Measurements from ENCODE around the gene MYRF.
A peak's percentile ranks its signal among the peaks of the same experiment; 100 is the strongest.

Gene MYRF

DNA sequence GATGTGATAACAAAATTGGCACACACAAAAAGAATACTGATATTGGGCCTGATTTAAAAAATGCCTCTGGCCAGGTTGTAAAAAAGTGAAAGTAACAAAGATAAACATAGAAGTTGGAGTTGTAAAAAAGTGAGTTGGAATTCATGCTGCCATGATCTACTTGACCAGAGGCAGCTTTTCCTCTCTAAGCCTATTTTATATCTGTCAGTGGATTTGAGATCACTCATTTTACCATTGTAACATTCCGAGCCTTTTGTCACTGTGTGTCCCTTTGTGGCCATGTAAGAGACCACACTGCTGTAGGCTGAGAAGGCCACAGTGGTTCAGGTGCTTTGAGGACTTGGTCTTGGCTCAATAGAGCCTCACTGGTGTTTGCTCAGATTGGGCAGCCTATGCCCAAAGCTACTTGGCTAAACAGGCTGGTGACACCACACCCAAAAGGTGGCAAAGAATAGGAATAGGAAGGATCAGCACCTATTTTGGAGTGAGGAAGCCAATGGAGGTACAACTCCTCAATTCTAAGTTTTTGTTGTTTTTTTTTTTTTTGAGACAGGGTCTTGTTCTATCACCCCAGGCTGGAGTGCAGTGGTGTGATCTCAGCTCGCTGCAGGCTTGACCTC is 47.3 kb downstream of the MYRF start:
- no peak for DNase-seq

DNA sequence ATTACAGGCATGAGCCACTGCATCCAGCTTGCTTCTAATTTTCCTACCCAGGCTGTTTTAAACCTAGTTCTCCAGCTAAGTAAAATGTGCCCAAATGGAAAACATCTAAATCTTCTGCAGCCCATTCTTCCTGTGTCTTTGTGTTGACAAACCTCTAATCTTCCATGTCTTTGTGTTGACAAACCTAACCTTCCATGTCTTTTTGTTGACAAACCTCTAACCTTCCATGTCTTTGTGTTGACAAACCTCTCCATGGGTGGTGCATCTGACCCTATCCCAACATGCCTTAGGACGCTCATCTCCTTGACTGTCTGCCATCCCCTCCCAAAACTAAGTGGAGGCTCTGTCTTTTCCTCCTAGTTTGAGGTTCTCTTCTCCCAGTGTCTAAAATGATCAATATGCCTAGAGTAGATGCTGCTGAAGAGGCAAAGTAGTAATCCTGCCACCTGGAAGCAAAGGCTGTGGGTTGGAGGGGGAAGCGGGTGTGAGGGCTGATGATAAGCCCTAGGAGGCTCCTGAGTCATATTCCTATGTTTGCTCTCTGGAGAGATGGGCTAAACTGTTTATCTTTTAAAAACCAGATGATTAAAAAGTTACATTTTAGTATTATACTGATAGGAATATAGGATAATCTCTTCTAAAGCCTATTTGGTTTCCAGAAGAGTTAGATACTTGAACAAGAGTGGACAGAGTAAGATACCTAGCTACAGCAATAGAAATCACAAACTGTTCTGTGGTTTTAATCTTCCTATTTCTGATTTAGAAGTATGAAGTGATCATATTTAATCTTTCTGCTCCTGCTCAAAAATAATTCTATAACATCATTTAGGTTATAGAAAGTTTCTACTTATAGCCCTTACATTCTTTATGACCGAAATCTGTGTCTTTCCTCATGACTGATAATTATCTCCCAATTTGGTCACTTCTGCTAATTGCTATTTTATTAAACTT is 48.2 kb downstream of the MYRF start:
- no peak for DNase-seq

DNA sequence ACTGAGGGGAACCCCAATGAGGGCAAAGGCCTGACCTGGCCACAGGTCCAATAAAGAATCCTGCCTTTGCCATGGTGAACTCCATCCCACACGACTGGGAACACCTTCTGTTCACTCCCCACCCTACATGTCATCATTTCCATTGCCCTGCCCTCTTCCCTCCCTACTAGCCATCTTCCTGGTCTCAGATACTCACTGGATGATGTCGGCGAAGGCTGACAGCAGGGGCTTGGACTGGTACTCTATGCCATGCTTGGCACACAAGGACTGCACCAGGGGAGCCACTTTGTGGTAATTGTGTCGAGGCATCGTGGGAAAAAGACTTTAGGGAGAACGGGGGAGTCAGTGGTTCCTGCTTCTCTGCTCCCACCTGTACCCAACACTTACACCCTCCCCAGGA is 50.2 kb downstream of the MYRF start:
- no peak for DNase-seq

DNA sequence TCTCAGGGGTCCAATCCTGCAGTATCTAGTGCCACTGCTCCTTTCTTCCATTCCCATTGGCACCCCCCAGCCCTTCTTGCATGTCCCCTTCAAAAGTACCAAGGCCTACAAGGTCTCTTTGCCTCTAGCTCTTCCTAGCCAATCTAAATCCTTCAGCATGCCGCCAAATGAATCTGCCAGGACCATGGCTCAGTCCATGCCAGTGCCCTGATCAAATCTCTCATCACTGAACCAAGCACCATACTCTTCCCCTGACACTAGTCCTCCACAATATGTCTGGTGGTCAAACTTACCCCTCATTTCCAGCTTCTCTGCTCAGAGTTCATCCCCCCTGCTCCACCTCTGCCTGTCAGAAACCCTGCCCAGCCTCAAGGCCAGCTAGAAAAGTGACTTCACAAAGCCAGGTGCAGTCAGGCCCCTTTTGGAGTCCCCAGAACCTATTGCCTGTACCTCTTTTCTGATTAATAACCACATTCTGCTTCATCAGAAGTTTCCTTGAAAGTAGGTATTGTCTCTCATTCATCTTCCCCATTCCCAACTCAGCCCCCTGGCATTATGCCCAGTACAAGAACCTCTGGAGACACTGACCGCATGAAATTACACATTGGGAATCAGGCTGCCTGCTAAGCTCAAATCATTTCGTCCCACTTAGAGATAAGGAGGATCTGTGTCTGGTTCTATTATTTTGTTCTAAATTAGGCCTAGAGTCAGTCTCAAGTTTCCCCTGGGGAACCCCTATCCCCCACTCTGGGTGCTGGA is 51.6 kb downstream of the MYRF start:
- DNase-seq = no peak

DNA sequence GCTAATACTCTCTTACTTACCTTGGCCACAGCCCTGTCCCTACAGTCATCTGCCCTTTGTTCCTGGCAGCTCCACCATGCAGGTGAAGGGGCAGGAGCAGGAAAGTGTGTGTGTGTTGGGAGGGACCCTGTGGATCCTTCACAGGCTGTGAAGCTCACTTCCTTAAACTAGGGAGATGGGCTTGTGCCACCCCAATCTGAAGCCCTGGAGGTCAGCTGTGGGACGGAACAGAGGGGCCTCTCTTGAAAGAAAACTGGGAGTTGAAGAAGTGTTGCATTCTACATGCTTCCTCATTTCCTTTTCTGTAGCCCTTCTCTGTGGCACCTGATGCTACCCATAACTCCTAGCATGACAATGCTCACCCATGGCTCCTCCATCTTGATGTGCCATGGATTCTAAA is 52.7 kb downstream of the MYRF start:
- no peak for DNase-seq

DNA sequence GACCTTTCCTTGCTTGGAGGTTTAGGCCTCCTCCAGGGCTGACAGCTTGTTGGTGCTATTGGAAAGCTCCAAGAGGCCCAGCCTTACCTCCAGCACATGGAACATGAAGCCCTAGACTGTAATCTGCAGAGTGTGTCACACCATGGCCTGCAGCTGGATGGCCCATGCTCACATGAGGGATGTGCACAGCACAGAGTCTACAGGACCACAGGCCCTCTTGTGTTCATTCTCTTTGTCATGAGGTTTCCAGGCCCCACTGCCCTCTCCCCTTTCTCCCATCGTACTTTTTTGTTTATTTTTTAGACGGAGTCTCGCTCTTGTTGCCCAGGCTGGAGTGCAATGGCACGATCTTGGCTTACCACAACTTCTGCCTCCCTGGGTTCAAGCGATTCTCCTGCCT is 54.3 kb downstream of the MYRF start:
- no peak for DNase-seq

DNA sequence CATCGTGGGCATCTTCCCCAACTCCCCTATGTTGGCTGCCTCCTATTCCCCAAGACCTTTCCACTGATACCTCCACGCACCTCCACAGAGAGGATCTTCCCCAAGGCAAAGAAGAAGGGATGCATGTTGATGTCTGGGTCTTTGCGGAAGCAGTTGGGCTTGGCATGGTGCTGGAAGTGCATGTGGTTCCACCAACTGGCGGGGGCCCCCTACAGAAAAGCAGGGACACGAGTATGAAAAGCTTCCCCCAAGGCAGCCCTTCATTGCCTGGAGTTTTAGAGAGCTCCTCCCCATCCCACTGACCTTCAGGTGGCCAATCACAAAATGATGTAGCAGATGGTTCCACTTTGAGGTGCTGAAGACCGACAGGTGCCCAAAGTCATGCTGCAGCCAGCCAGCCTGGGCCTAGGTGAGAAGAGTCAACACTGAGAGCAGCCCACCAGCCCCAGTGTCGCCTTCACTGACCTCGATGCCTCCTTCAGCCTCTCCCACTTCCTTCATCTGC is 58.3 kb downstream of the MYRF start:
- DNase-seq = no peak

DNA sequence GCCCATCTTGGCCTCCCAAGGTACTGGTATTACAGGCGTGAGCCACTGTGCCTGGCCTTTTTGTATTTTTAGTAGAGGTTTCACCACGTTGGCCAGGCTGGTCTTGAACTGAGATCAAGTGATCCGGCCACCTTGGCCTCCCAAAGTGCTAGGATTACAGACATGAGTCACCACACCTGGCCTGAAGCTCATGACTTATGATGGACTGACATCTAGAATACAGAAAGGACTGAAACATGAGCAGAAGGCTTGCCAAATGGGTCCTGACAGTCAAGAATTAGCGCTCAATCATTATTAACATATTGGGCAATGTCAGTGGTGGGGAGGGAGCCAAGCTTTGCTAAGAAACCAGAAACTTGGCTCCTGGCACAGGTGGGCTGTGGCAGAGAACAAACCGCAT is 59.4 kb downstream of the MYRF start:
- DNase-seq = no peak

DNA sequence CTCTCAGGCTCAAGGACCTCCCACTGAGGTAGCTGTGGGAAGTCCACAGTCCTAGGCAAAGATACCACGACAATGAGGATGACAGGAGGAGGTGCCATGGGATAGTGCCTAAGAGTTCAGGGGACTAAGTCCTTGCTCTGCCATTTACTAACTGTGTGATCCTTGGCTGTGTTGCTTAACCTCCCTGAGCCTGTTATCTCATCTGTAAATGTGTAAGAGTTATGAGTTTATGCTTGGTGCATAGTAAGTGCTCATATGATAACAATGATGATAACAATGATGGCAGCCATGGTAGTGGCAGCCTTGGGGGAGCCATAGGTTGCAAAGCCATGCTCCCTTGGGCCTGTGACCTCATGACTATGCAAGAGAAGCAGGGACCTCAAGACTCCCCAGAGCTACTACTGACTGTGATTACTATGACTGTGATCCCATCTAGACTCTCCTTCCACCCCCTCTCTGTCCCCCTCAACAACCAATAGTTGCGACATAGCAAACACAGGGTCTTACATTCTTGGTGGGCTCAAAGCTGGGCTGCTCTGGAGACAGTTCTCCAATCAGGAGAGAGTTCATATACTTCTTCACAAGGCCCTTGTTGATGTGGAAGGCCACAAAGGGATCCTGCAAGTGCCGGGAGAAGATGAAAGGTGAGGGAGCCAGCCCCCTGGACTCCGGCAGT is 60.4 kb downstream of the MYRF start:
- no peak for DNase-seq

DNA sequence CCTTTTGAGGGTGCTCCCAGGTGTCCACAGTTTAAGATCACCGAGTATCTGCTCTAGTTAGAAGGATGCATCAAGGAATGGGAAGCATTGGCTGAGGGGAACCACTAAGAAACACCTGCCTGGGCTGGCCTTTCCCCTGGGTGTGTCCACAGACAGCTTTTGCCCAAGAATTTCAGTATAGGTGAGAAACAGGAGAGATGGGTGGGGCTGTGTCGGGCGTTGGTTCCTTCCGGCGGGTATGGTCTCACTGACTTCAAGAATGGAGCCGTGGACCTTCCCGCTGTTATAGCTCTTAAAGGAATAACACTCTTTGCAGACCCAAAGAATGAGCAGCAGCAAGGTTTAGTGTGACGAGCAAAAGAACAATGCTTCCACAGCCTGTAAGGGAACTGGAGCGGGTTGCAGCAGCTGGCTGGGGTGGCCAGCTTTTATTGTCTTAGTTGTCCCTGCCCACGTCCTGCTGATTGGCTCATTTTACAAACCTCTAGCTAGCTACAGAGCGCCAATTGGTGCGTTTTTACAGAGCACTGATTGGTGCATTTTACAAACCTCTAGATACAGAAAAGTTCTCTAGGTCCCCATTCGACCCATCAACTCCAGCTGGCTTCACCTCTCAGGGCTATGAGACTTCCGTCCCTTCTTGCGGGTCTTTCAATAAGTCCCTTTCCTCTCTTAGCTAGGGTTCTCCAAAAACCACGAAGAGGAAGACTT is 62.0 kb downstream of the MYRF start:
- DNase-seq = peak; percentile 15 to 31

DNA sequence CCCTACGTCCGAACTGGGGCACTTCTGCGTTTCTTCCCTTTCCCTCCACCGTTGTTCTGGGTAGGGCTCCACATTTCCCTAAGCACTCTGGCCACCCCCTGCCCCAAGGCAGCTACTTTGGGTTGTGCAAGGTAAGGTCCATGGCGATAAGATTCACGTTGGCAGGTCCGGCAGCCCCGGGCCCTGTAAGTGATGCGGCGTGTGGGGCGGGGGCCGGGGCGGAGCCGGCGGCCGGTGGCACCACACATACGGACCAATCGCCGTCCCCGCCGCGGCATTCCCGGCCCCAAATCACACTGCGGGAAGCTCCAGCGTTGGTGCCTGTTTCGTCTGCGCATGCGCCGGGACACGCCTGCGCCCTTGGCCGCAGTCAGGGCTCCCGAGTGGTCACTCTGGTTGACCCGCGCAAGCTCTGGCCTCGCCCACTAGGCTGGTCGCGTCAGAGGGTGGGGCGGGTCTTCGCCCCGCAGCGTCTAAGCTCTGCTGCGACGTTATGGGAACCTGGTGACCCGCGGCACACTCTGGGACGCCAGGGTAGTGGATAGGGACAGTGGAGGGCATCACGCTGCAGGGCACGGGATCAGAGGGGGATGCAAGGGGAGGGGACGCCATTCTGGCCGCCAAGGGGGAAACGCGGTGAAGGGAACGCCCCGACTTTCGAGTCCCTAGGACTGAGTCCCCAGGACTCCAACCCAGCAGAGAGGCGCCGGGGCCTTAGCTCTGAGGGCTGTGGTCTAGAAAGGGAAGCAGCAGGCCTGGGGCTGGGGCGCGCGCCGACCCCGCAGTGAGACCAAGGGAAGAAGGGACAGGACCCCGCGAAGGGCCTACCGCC is 62.7 kb downstream of the MYRF start:
- peak; percentile 45 to 85 for DNase-seq

DNA sequence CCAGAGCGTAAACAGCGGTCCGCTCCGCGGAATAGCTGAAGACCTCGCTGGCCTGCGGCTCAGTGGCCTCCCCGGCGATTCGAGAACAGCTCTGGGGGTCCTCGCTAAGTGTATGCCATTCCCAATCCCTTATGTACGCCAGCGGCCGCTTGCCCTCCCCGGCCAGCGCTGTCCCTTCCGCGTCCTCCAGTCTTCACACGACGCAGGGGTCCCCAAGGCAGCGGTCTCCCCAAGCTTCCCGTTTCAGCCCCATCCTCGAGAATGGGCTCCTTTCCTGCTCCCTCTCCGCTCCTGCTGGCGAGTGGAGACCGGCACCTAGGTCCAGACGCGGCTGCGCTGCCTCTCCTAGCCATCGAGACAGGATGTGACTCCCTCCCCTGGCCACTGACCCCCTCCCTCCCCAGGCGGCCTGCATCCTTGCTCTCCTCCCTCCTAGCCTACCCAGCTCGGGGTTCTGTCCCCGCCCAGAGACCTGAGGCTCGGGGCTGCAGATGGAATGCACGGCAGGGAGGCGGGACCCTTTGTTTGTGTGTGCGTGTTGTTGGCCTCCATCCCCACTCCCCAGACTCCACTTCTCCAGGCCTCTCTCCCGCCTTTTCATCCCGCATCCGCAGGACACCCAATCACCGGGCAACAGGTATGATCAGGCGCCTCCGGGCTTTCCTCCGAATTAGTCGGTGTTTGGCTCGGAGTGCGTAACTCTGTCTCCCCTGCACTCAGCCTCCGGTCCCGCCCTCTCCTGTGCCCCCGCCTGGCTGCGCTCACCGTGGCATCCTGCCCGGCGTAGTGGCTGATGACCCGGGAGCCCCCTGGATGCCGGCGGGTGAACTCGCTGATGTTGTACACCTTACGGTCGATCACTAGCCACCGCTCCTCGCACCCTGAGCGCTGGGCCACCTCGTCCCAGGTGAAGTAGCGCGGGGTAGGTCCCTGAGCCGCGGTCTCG is 63.6 kb downstream of the MYRF start:
- DNase-seq = peak; percentile 51 to 57

DNA sequence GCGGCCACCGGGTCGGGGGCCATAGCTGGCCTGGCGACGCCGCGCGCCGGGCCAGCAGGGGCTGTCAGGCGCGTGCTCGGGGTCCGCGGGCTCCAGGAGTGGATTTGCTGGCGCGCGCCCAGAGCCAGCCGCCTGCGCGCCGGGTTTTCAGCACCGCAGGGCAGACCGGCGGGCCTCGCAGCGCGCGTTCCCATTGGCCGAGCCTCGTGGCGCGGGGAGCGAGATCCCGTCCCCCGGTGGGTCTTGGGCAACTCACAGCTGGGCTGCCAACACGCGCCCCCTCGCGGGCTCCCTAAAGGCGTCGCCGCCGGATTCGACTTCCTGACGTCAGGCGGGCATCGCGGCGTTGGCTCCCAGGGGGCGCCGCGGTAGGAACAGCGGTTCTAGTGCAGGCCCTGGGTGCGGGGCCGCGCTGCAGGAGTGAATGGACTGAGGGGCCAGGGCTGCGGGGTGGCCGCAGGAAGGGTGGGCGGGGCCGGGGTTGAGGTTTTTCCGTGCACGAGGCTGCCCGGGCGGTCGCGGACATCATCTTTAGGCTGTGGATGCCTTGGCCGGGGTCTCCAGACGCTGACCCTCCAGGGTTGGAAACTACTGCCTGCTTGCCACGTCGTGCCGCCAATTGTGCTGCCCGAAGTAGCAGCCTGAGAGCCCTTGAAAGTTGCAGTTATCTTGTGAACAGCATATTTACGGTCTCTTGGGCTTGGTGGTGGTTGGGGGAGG is 64.5 kb downstream of the MYRF start, which contains the start of gene FADS1:
FADS1 (minus strand) TSS at position 268 of the 720 bp plus-strand sequence; CDS start at position 194, 74 bp downstream.
- DNase-seq = peak; percentile 77 to 85

DNA sequence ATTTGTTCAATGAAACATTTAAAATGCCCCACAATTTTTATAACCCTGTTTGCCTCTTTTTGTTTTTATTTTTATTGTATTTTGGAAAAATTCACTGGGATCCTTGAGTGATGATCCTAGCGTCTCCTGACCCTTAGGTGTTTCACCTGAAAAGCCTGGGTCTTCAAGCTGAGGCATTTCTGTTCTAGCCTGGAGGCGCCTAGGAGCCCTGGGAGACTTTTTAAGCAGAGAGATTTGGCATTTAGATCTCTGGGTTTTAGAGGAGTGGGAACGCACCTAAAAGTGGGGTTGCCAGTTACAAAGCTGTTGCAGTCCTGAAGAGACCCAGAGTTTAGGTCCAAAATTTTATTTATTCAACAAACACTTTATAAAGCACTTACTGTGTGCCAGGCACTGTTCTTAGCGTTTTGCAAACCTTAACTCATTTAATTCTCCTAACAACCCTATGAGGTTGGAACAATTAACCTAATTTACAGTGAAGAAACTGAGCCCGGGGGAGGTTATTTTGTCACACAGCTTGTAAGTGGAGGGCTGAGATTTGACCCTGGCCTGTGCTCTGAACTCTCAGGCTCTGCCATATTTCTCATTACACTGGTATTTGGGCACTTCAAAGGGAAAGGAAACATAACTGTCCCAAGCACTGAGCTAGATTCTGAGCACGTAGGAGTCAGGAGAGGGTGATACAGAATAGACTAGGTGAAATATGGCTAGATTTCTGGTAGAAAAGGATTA is 65.2 kb downstream of the MYRF start:
- DNase-seq = no peak

DNA sequence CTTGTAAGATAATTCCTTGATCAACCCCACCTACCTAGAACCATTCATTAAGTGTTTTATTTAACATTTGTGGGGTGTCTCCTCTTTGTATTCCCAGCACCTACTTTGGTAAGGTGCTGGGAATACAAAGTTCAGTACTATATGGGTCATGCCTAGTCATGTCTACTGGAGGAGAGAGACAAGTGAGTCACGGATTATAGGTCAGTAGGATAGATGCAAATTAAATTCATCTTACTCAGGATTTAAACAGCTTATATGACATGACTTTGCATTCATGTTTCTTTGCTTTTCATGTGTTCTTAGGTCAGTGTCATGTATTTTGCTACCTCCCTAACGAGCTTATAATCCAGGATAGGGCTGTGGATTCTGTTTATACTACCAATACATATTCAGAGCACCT is 67.7 kb downstream of the MYRF start:
- no peak for DNase-seq

DNA sequence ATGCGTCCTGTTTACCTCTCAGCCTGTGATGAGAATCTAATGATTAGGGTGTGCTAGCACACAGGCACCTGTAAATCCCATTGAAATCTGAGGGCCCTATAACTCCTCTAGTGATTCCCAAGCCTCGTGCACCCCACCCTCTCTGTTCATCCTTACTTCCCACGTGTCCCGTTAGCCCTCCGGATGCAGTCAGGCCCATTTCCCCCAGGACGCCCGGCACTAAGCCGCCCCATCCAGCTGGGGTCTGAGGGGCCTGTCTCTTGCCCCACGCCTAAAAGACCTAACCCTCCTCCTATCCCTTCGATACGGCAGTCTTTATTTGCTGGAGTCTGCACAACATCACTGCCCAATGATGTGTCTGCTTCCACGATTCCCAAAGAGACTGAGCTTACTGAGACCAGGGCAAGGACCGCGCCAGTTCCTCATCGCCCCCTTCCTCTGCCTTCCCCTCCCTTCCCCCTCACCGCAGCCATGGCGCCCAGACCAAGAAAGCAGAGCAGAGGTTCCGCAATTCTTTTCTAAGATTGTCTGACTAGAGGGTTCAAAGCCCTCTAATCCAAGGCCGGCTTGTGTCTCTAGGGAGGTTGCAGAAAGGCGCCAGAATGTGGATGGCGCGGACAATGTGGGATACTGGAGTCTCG is 74.6 kb downstream of the MYRF start:
- peak in 1 of 2 donors; percentile 22 for DNase-seq

DNA sequence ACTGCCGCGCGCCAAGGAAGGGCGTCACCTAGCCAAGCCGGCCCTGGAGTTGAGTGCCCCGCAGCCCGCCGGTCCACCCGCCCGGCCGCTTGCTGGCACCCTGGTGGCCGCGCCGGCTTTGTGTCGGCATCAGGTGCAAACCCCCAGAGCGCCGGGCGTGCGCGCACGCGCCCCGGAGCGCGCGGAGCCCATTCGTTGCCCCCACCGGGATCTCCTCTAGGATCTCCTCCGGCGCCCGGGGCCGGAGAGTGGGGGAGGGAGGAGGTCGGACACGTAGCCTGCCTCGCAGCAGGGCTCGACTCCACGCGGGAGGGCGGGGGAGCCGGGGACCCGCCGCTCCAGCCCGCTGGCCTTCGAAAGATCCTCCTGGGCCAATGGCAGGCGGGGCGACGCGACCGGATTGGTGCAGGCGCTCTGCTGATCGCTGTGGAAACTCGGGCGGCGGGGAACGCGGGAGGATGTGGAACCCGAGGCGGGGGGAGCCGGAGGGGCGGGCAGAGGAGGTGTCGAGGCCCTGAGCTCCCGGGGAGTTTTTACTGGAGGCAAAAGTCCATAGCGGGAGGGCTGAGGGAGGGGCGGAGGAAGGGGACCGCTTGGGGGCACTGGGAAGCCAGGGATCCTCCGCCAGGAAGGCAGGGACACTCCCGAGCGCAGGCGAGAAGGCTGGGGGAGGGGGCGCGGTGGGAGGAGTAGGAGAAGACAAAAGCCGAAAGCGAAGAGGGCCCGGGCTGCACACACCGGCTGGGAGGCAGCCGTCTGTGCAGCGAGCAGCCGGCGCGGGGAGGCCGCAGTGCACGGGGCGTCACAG is 75.3 kb downstream of the MYRF start, which contains the start of gene FADS2:
FADS2 (plus strand) TSS at position 730 of the 808 bp plus-strand sequence. CDS start 91 bp downstream, outside the sequence.
- DNase-seq = peak; percentile 66 to 67

All from CD4-positive, alpha-beta T cell treated with Interleukin-1 beta for 1 hour (primary cell).